Measurements from ENCODE around the gene MROH2A.

The MROH2A gene

GRCh38 chr2:233853353-233853752, 75.2 kb downstream of the MROH2A start:
- Histone ChIP-seq H3K27ac (ENCODE audit: poor library complexity, severe bottlenecking) (peak overlapping the region; percentile 59), H3K36me3 (ENCODE audit: low read depth) (peaks cover 53% of the 10 kb centered on the region)
- no peak for ATAC-seq (ENCODE audit: low read depth)

GRCh38 chr2:233853883-233854240, 75.7 kb downstream of the MROH2A start:
- H3K36me3 ChIP-seq (ENCODE audit: low read depth) = peaks cover 48% of the 10 kb centered on the region
- H3K4me1 ChIP-seq (ENCODE audit: insufficient read depth, poor library complexity, severe bottlenecking) = peaks cover 15% of the 10 kb centered on the region
- H3K27ac ChIP-seq (ENCODE audit: poor library complexity, severe bottlenecking) = peak overlapping the region; percentile 59
- no peaks in the 10 kb centered on the region for H3K9me3 ChIP-seq (ENCODE audit: severe bottlenecking)
- H3K27me3 ChIP-seq (ENCODE audit: insufficient read depth, poor library complexity, severe bottlenecking) = no peaks in the 10 kb centered on the region
- ATAC-seq (ENCODE audit: low read depth) (no peak), DNase-seq (ENCODE audit: low spot score) (no peak)
- no peak for TF ChIP-seq CTCF (IDR thresholded peaks at IDR 0.05; ENCODE audit: poor library complexity, severe bottlenecking)
- H3K4me3 ChIP-seq (ENCODE audit: severe bottlenecking) = peak overlapping the region; percentile 67

More at GRCh38 chr2:233853353-233853752, 75.2 kb downstream of the MROH2A start:
- Histone ChIP-seq H3K4me3 (ENCODE audit: severe bottlenecking) (peak overlapping the region; percentile 67), H3K9me3 (ENCODE audit: severe bottlenecking) (no peaks in the 10 kb centered on the region), H3K4me1 (ENCODE audit: insufficient read depth, poor library complexity, severe bottlenecking) (peaks cover 15% of the 10 kb centered on the region), H3K27me3 (ENCODE audit: insufficient read depth, poor library complexity, severe bottlenecking) (no peaks in the 10 kb centered on the region)
- DNase-seq (ENCODE audit: low spot score) = no peak
- TF ChIP-seq CTCF (IDR thresholded peaks at IDR 0.05; ENCODE audit: poor library complexity, severe bottlenecking) = no peak

DNA sequence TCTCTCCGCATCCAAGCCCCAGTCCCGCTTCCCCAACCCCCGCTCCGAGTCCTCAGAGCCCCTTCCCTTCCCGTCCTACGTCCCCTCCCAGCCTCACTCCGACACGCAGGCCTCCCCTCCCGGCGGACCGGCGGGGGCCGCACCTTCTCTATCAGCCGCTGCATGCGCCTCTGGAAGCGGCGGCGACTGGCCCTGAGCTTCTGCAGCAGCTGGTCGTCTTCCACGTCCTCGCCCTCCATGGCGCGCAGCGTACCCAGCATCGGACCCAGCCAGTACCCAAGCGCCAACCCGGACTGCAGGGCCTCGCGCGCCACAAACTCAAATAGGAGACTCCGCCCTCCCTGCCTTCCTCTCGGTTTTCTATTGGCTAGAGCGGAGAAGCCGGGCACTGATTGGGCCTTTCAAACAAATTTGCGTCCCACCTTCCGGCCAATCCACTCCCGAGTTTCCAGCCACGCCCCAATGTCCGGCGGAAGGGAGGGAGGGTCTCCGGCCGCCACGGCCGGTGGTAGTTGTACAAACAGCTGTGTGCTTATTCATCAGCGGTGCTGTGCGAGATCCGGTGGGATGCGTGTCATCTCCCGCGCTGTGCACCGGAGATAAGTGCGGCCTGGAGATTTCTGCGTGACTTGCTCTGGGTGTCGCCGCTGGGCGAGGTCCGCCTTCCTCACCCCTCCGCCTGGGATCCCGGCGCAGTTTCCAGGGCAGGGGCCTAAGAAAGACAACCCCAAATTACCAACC, 76.3 kb downstream of the MROH2A start, which contains the start of gene HJURP:
Gene HJURP, minus strand, starts transcription at position 295 of the 741 bp plus-strand sequence. Its CDS starts 35 bp downstream, at position 260.
- no peaks in the 10 kb centered on the region for H3K9me3 ChIP-seq (ENCODE audit: severe bottlenecking)
- ATAC-seq (ENCODE audit: low read depth) (peak; percentile 97), DNase-seq (ENCODE audit: low spot score) (peak; percentile 93)
- peak within 1 kb of the TSS; percentile 67 for H3K4me3 ChIP-seq (ENCODE audit: severe bottlenecking)
- peak within 1 kb of the TSS; percentile 59 for H3K27ac ChIP-seq (ENCODE audit: poor library complexity, severe bottlenecking)
- no peaks in the 10 kb centered on the region for H3K27me3 ChIP-seq (ENCODE audit: insufficient read depth, poor library complexity, severe bottlenecking)
- H3K36me3 ChIP-seq (ENCODE audit: low read depth) = peaks cover 43% of the 10 kb centered on the region
- TF ChIP-seq CTCF (IDR thresholded peaks at IDR 0.05; ENCODE audit: poor library complexity, severe bottlenecking) = no peak
- H3K4me1 ChIP-seq (ENCODE audit: insufficient read depth, poor library complexity, severe bottlenecking) = peaks cover 15% of the 10 kb centered on the region

- ATAC-seq (ENCODE audit: low read depth) = no peak
- no peak overlapping the region for H3K4me3 ChIP-seq (ENCODE audit: severe bottlenecking)
These were observed 77.2 kb downstream of the MROH2A start for GRCh38 chr2:233855345-233855744.

More at GRCh38 chr2:233855345-233855744, 77.2 kb downstream of the MROH2A start:
- no peak for DNase-seq (ENCODE audit: low spot score)
- Histone ChIP-seq H3K27me3 (ENCODE audit: insufficient read depth, poor library complexity, severe bottlenecking) (no peaks in the 10 kb centered on the region), H3K36me3 (ENCODE audit: low read depth) (peaks cover 33% of the 10 kb centered on the region), H3K4me1 (ENCODE audit: insufficient read depth, poor library complexity, severe bottlenecking) (peaks cover 15% of the 10 kb centered on the region), H3K27ac (ENCODE audit: poor library complexity, severe bottlenecking) (peak overlapping the region; percentile 59), H3K9me3 (ENCODE audit: severe bottlenecking) (no peaks in the 10 kb centered on the region)
- TF ChIP-seq CTCF (IDR thresholded peaks at IDR 0.05; ENCODE audit: poor library complexity, severe bottlenecking) = no peak
